Stimulated activated CD8-positive, alpha-beta memory T cell treated with anti-CD3 and anti-CD28 coated beads, Interleukin-4, amount 100 ng/mL, for 4 hours (primary cell): ENCODE measurements around the gene RPS8.
"Not testable (repeated sequence)": the region's sequence is repeated elsewhere in the genome, so short reads cannot be mapped to it uniquely, and the experiment has no call there.

Source experiments
- DNase-seq, 2 donors: peaks; one replicate each; pipeline ENCODE4 v3.0.0-alpha.2; 2020; ENCODE audit warnings: low read depth in 2 of 2, low spot score in 1 of 2

Gene RPS8

GRCh38 chr1:44819196-44819607, 43.9 kb downstream of the RPS8 start:
- no peak for DNase-seq

- DNase-seq: peak; percentile 45 to 60
Observed at GRCh38 chr1:44819608-44820327, 44.4 kb downstream of the RPS8 start.

GRCh38 chr1:44820328-44821239, 45.2 kb downstream of the RPS8 start:
- DNase-seq: no peak

GRCh38 chr1:44821240-44821715, 45.9 kb downstream of the RPS8 start:
- DNase-seq: no peak

GRCh38 chr1:44822131-44822701, 46.9 kb downstream of the RPS8 start:
- no peak for DNase-seq

GRCh38 chr1:44822981-44823451, 47.7 kb downstream of the RPS8 start:
- no peak for DNase-seq

GRCh38 chr1:44824392-44824791, 49.1 kb downstream of the RPS8 start:
- DNase-seq: not testable (repeated sequence)

- no peak for DNase-seq
Observed at GRCh38 chr1:44826375-44827196, 51.2 kb downstream of the RPS8 start.

GRCh38 chr1:44827197-44828002, 52.1 kb downstream of the RPS8 start:
- DNase-seq: no peak

- no peak for DNase-seq
Observed at GRCh38 chr1:44828003-44828651, 52.8 kb downstream of the RPS8 start.
